HepG2 (cell line): ENCODE results near the gene ARHGAP26. TPM values are rescaled to one million over a fixed set of nuclear protein-coding genes. Genes with fewer than 3 reads are reported as not detected.

Source experiments
- ATAC-seq: fragments of 200-7000 bp; cut with Tn5 transposase; 3 replicates; pipeline ENCODE4 v1.9.1; 2020; ENCODE audit warnings: mild to moderate bottlenecking, moderate library complexity
- BruUV-seq: library from RNA; stranded (reverse); fragments of 400-500 nt; replicated peaks from 2 replicates; lab custom pipeline; 2021; lab: Mats Ljungman, UMichigan
- CTCF ChIA-PET: fragments of 300-600 bp; formaldehyde crosslinking; extraction: SDS; loops from one replicate; lab custom pipeline; 2021; ENCODE audit warnings: low total read pairs, inconsistent platforms, low intra/inter-chr PET ratio; lab: Yijun Ruan, JAX
- POLR2A ChIA-PET: fragments of 350-600 bp; sonication (Branson Sonifier 250); formaldehyde crosslinking; loops from one replicate; lab custom pipeline; 2020; ENCODE audit warnings: antibody characterized with exemption, inconsistent platforms; lab: Yijun Ruan, JAX
- DNase-seq: peaks from one replicate; pipeline ENCODE4 v3.0.0-alpha.2; 2015; ENCODE audit warnings: low spot score
- FAIRE-seq: peaks from 3 replicates; lab custom pipeline; 2011; peaks lifted over from hg19 to GRCh38; lab: Jason Lieb, UNC
- H2AFZ ChIP-seq: one replicate; pipeline ENCODE4 v1.6.1; 2011; ENCODE audit warnings: low read length, inconsistent platforms
- H3K27ac ChIP-seq: fragments of 300-600 bp; 3 replicates; pipeline ENCODE4 v1.8.0; 2011; ENCODE audit warnings: mixed run types, mild to moderate bottlenecking, mixed read lengths, low read length, inconsistent platforms; ENCODE audit not compliant: insufficient read depth; ENCODE audit errors: extremely low read length
- H3K27me3 ChIP-seq, 2 experiments: fragments of 200-600 bp in 1 of 2; 2 replicates in 1 of 2; 3 replicates in 1 of 2; pipeline versions ENCODE4 v1.6.0 to v1.8.0; 2011; ENCODE audit warnings: low read length in 2 of 2, mild to moderate bottlenecking in 2 of 2, moderate library complexity in 2 of 2, inconsistent platforms in 1 of 2; ENCODE audit not compliant: insufficient read depth in 2 of 2, control insufficient read depth in 1 of 2
- H3K36me3 ChIP-seq, 2 experiments: fragments of 200-600 bp in 1 of 2; replicated peaks in 1 of 2; 2 replicates in 1 of 2; 3 replicates in 1 of 2; pipeline versions ENCODE4 v1.5.1 to v1.8.0; 2011; ENCODE audit warnings: low read length in 2 of 2, inconsistent platforms in 1 of 2; ENCODE audit not compliant: insufficient read depth in 2 of 2, control insufficient read depth in 1 of 2
- H3K4me1 ChIP-seq: 2 replicates; pipeline ENCODE4 v1.5.1; 2012; ENCODE audit warnings: low read length, inconsistent platforms; ENCODE audit not compliant: insufficient read depth
- H3K4me2 ChIP-seq: 2 replicates; pipeline ENCODE4 v1.6.0; 2011; ENCODE audit warnings: low read depth, low read length, inconsistent platforms
- H3K4me3 ChIP-seq, 3 experiments: fragments of 200-600 bp in 1 of 3; sonication (generic), shearing (Covaris generic) in 1 of 3; replicated peaks in 1 of 3; 2 replicates each; pipeline ENCODE4 v1.5.1; 2011 to 2016; ENCODE audit warnings: low read length in 3 of 3, inconsistent platforms in 2 of 3, low read depth in 2 of 3, mild to moderate bottlenecking in 2 of 3, control low read depth in 1 of 3, mixed read lengths in 1 of 3; ENCODE audit not compliant: insufficient read depth in 1 of 3
- H3K79me2 ChIP-seq: one replicate; pipeline ENCODE4 v1.6.1; 2011; ENCODE audit warnings: low read length, inconsistent platforms; ENCODE audit not compliant: insufficient read depth
- H3K9ac ChIP-seq: 2 replicates; pipeline ENCODE4 v1.6.0; 2011; ENCODE audit warnings: mild to moderate bottlenecking, low read depth, low read length, inconsistent platforms; ENCODE audit not compliant: insufficient read depth
- H3K9me3 ChIP-seq: 2 replicates; pipeline ENCODE4 v1.5.1; 2012; ENCODE audit warnings: mild to moderate bottlenecking, low read length
- H4K20me1 ChIP-seq: 2 replicates; pipeline ENCODE4 v1.6.0; 2011; ENCODE audit warnings: inconsistent platforms, mild to moderate bottlenecking, low read length, moderate library complexity; ENCODE audit not compliant: insufficient read depth
- HNRNPH1 ChIP-seq: fragments of 200-400 bp; formaldehyde crosslinking; optimal IDR thresholded peaks from 2 replicates; pipeline ENCODE3; 2017; ENCODE audit warnings: mild to moderate bottlenecking, low read depth, low read length
- KAT8 ChIP-seq: IDR thresholded peaks from 2 replicates; pipeline ENCODE4 v1.6.1; 2016; ENCODE audit warnings: missing genetic modification reagents, missing compliant biosample characterization
- YEATS2 ChIP-seq: sonication (generic); formaldehyde crosslinking; IDR thresholded peaks from 2 replicates; pipeline ENCODE4 v1.4.0; 2020; ENCODE audit warnings: missing genetic modification reagents, borderline replicate concordance
- ZNF44 ChIP-seq: sonication (generic); formaldehyde crosslinking; IDR thresholded peaks from 2 replicates; pipeline ENCODE4 v1.5.1; 2020; ENCODE audit warnings: mild to moderate bottlenecking, missing genetic modification reagents
- WGBS: methylation state at CpG from one replicate; pipeline ENCODE4 v1.1.6; 2017; ENCODE audit warnings: low lambda C conversion rate; 5-methylcytosine and 5-hydroxymethylcytosine counted together
- in situ Hi-C: cut with HindIII; loops from 2 replicates; pipeline ENCODE4 v1.10.0; 2017; ENCODE audit warnings: low pct_unique_long_range_greater_than_20kb; ENCODE audit not compliant: extremely low pct_ligation_motif_present
- intact Hi-C: fragments of 100-400 bp; cut with micrococcal nuclease; formaldehyde crosslinking; loops from one replicate; pipeline ENCODE4 v1.10.0; 2022; ENCODE audit not compliant: unreplicated experiment
- polyA plus RNA-seq, 8 experiments: library from polyadenylated mRNA; depleted of rRNA in 3 of 8; stranded (reverse) in 7 of 8; unstranded in 1 of 8; fragments of >200 nt; fragmentation: Illumina TruSeq in 4 of 8; extraction: Trizol in 4 of 8; gene quantifications; 2 replicates each; pipeline versions ENCODE4 v1.2.1 to v1.2.3, GENCODE V29; 2011 to 2016; ENCODE audit warnings: low read depth in 4 of 8, missing spikeins in 1 of 8, mixed read lengths in 1 of 8; ENCODE audit not compliant: insufficient read depth in 1 of 8
- total RNA-seq, 5 experiments: library from RNA; depleted of rRNA; stranded (reverse); fragments of >200 nt; fragmentation: Illumina TruSeq; extraction: Trizol; gene quantifications; 2 replicates each; pipeline ENCODE4 v1.2.3, GENCODE V29; 2016; ENCODE audit warnings: low read depth in 1 of 5
- TF ChIP-seq, protein P1 (sequence below): sonication (generic); formaldehyde crosslinking; IDR thresholded peaks from 2 replicates; pipeline ENCODE4 v1.8.0; 2022; ENCODE audit warnings: mild to moderate bottlenecking, missing genetic modification reagents; ENCODE audit not compliant: insufficient replicate concordance

Gene ARHGAP26
- total and polyA plus RNA-seq, 2 of the 13 experiments (the other 11 are each of a cell fraction or from before 2014, with no cell fraction given), result 9.6 to 18.2 TPM

DNA sequence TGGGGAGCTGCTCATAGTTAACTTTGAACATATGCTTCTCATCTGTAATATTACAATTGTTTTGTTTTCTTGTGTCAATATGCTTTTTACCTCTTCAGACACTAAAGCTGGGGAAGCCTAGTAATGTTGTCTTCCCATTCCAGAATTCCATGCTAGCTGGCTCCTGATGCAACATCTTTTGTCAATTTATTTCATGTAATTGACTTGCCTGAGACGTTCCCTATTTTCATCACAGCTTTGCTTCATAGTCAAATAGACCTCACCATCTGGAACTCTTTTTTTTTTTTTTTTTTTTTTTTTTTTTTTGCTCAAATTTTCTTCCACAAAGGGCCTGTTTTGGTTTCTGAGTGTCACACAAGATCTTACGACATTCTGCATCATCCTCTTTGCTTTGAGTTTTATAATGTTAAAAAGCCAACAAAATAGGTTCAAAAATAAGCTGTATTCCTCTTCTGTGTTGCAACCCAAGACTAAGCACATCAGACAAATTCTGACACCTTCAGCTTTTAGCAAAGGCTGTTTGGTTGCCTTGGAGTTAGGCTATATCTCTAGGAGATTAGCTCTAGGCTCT lies 398.1 kb downstream of the ARHGAP26 start:
- FAIRE-seq (no peak), ATAC-seq (no peak), DNase-seq (no peak)
- Histone ChIP-seq H3K4me2 (no peak overlapping the region), H3K27ac (no peak overlapping the region), H2AFZ (no peak overlapping the region), H3K9me3 (no peaks in the 10 kb centered on the region), H4K20me1 (no peaks in the 10 kb centered on the region), H3K79me2 (no peaks in the 10 kb centered on the region), H3K36me3 (no peaks in the 10 kb centered on the region), H3K27me3 (no peaks in the 10 kb centered on the region), H3K4me3 (no peak overlapping the region), H3K9ac (no peak overlapping the region), H3K4me1 (peaks cover 51% of the 10 kb centered on the region)
- ChIA-PET CTCF (no interaction called here), POLR2A (interaction anchor here (0.7 kb wide), 1 partner anchor 1534 kb away, joined by 3 read pairs; no protein-coding TSS in a partner anchor)
- BruUV-seq, result no TSS peak
- WGBS, result 91% methylated on average over 2 of the region's 2 CpGs
- intact Hi-C loops, result loop anchor here (2.0 kb wide), 1 partner anchor 15 kb away; no protein-coding TSS in a partner anchor
- in situ Hi-C loops, result no loop called here
- TF ChIP-seq, protein P1, sequence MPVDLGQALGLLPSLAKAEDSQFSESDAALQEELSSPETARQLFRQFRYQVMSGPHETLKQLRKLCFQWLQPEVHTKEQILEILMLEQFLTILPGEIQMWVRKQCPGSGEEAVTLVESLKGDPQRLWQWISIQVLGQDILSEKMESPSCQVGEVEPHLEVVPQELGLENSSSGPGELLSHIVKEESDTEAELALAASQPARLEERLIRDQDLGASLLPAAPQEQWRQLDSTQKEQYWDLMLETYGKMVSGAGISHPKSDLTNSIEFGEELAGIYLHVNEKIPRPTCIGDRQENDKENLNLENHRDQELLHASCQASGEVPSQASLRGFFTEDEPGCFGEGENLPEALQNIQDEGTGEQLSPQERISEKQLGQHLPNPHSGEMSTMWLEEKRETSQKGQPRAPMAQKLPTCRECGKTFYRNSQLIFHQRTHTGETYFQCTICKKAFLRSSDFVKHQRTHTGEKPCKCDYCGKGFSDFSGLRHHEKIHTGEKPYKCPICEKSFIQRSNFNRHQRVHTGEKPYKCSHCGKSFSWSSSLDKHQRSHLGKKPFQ (CRISPR knock-in tag), result no peak
- TF ChIP-seq KAT8 (CRISPR knock-in tag) (no peak), HNRNPH1 (no peak), YEATS2 (CRISPR knock-in tag) (no peak), ZNF44 (no peak)
